ENCODE results near the gene HOXD11. TPM values are rescaled to one million over a fixed set of nuclear protein-coding genes. Genes with fewer than 3 reads are reported as not detected.

The HOXD11 gene
- total RNA-seq, 1 experiment from 2014 or later = not detected

DNA sequence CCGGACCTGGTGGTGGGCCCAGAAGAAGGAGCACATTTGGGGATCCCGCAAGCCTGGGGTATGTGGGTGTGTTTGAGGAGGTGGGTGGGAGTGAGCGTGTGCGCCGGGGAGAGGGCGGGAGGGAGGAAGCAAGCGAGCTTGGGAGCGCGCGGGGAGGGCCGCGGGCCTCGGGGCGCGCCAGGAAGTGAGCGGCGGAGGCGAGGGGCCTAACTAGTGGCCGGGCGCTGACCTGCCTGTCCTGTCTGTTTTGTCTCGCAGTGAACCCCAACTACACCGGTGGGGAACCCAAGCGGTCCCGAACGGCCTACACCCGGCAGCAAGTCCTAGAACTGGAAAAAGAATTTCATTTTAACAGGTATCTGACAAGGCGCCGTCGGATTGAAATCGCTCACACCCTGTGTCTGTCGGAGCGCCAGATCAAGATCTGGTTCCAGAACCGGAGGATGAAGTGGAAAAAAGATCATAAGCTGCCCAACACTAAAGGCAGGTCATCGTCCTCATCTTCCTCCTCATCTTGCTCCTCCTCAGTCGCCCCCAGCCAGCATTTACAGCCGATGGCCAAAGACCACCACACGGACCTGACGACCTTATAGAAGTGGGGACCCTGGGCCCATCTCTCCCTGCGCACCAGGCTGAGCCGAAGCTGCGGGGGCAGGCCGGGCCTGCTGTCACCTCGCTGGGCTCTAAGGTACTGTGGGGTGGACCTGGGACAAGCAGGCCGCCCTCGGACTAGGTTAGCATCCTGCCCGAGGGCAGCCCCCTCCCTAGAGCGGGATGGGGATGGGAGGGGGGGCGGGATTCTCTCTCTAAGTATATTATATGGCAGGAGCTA lies 45.5 kb downstream of the HOXD11 start:
- no TSS peak for BruUV-seq (replicated peaks)
- Mint-ChIP-seq H3K9me3 (ENCODE audit: low read depth, unreplicated experiment) (no peaks in the 10 kb centered on the region), H3K27me3 (ENCODE audit: unreplicated experiment) (peaks cover 11% of the 10 kb centered on the region), H3K36me3 (ENCODE audit: insufficient read depth, unreplicated experiment) (no peaks in the 10 kb centered on the region), H3K4me1 (ENCODE audit: low read depth, unreplicated experiment) (no peaks in the 10 kb centered on the region), H3K27ac (ENCODE audit: unreplicated experiment) (no peak overlapping the region), H3K4me3 (ENCODE audit: low read depth, unreplicated experiment) (no peak overlapping the region)
- TF ChIP-seq CTCF (IDR thresholded peaks at IDR 0.05; ENCODE audit: unreplicated experiment) = no peak
- intact Hi-C loops (cut with micrococcal nuclease; ENCODE audit: unreplicated experiment) = no loop called here
- CTCF ChIA-PET = interaction anchor here (0.7 to 1.9 kb wide), 2 partner anchors 116 to 302 kb away, joined by 3 to 6 read pairs; partner anchors contain the start of gene MTX2
- no peak for DNase-seq

DNA sequence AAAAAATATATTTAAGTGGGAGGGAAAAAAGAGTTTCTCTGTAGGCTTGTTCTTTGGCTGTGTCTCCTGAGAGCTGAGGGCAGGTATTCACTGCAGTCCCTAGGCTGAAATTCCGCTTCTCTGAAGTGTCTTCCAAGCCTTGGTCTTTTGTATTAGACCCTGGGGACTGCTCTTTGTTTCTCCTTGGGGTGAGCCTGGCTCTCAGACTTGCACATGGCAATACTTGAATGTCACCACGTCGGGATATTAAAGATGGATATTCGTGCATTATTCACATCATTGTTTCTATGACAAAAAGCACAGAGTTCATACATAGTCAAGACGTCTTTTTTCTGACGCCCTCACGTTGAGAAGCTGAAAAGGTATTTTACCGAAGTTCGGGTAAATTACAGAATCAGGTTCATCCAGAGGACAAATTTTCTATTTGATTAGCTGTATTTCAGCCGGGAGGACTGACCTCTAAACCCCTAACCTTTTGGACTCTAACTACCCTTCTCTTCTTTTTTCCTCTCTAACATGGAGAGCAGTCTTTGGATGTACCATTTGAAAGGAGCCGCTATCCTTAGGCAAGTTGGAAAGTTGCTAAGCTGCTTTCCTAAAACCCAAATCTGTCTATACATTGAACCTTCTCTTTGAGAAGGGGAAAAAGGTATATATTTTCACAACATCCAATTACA lies 47.6 kb downstream of the HOXD11 start:
- Mint-ChIP-seq H3K27ac (ENCODE audit: unreplicated experiment) (no peak overlapping the region), H3K36me3 (ENCODE audit: insufficient read depth, unreplicated experiment) (no peaks in the 10 kb centered on the region), H3K27me3 (ENCODE audit: unreplicated experiment) (peaks cover 11% of the 10 kb centered on the region), H3K4me1 (ENCODE audit: low read depth, unreplicated experiment) (no peaks in the 10 kb centered on the region), H3K9me3 (ENCODE audit: low read depth, unreplicated experiment) (no peaks in the 10 kb centered on the region), H3K4me3 (ENCODE audit: low read depth, unreplicated experiment) (no peak overlapping the region)
- intact Hi-C loops (cut with micrococcal nuclease; ENCODE audit: unreplicated experiment) = no loop called here
- no peak for TF ChIP-seq CTCF (IDR thresholded peaks at IDR 0.05; ENCODE audit: unreplicated experiment)
- BruUV-seq (replicated peaks) = no TSS peak
- CTCF ChIA-PET = interaction anchor here (1.9 kb wide), 1 partner anchor 300 kb away, joined by 6 read pairs; no protein-coding TSS in a partner anchor
- DNase-seq = no peak

DNA sequence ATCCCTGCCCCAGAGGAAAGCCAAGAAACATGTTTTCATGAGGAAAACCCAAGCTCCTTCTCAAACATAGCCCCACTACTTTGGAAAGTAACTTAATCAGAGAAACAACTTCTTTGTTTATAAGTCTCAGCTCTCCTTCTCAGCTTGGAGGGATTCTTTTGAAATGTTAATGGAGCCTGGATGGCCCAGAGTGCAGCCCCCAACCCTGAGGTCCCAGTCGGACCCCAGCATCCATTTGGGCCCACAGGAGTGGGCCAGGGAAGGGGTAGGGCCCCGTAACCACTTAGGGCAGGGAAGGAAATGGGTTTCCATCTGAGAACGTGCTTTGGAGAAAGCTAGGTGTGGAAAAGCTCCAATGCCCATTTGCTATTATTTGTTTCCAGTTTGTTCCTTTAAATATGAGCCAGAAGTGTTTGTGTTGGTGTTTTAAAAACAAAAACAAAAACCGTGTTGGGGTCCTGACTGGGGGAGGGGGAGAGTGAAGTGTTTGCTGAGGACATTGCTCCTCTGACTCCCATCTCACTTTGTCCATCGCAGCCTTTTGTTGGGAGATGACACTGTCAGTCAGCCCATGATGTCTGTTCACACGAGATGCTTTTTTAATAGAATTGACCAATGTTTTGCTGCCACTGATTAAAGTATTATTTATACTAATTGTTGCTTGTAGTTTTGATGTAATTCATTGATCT lies 48.4 kb downstream of the HOXD11 start:
- Mint-ChIP-seq H3K4me1 (ENCODE audit: low read depth, unreplicated experiment) (no peaks in the 10 kb centered on the region), H3K9me3 (ENCODE audit: low read depth, unreplicated experiment) (no peaks in the 10 kb centered on the region), H3K27ac (ENCODE audit: unreplicated experiment) (no peak overlapping the region), H3K4me3 (ENCODE audit: low read depth, unreplicated experiment) (no peak overlapping the region), H3K36me3 (ENCODE audit: insufficient read depth, unreplicated experiment) (no peaks in the 10 kb centered on the region), H3K27me3 (ENCODE audit: unreplicated experiment) (peaks cover 11% of the 10 kb centered on the region)
- CTCF ChIA-PET = no interaction called here
- intact Hi-C loops (cut with micrococcal nuclease; ENCODE audit: unreplicated experiment) = no loop called here
- BruUV-seq (replicated peaks) = no TSS peak
- DNase-seq = no peak
- TF ChIP-seq CTCF (IDR thresholded peaks at IDR 0.05; ENCODE audit: unreplicated experiment) = no peak

- intact Hi-C loops (cut with micrococcal nuclease; ENCODE audit: unreplicated experiment) = no loop called here
- Mint-ChIP-seq H3K4me1 (ENCODE audit: low read depth, unreplicated experiment) (no peaks in the 10 kb centered on the region), H3K4me3 (ENCODE audit: low read depth, unreplicated experiment) (no peak overlapping the region), H3K36me3 (ENCODE audit: insufficient read depth, unreplicated experiment) (no peaks in the 10 kb centered on the region), H3K27me3 (ENCODE audit: unreplicated experiment) (peaks cover 11% of the 10 kb centered on the region), H3K9me3 (ENCODE audit: low read depth, unreplicated experiment) (no peaks in the 10 kb centered on the region), H3K27ac (ENCODE audit: unreplicated experiment) (no peak overlapping the region)
- no peak for TF ChIP-seq CTCF (IDR thresholded peaks at IDR 0.05; ENCODE audit: unreplicated experiment)
- CTCF ChIA-PET = no interaction called here
- no TSS peak for BruUV-seq (replicated peaks)
- DNase-seq = no peak
Observed at GRCh38 chr2:176156301-176156806, 49.3 kb downstream of the HOXD11 start.
